PC-3 (cell line): ENCODE measurements around the gene EPHB2. TPM values are rescaled to one million over a fixed set of nuclear protein-coding genes. Genes with fewer than 3 reads are reported as not detected.

ENCODE experiments used
- ATAC-seq: fragments of 200-7000 bp; cut with Tn5 transposase; 2 replicates; pipeline ENCODE4 v1.9.1; 2020; ENCODE audit warnings: mild to moderate bottlenecking, moderate library complexity
- BruUV-seq: library from RNA; stranded (reverse); fragments of 400-500 nt; replicated peaks from 2 replicates; lab custom pipeline; 2021; lab: Mats Ljungman, UMichigan
- CTCF ChIA-PET: fragments of 300-600 bp; sonication (Branson Sonifier 250); formaldehyde crosslinking; loops from one replicate; lab custom pipeline; 2022; ENCODE audit warnings: antibody characterized with exemption; lab: Charles Lee
- POLR2A ChIA-PET: fragments of 300-600 bp; sonication (Branson Sonifier 250); formaldehyde crosslinking; loops from one replicate; lab custom pipeline; 2022; ENCODE audit warnings: antibody characterized with exemption; ENCODE audit not compliant: unreplicated experiment; lab: Charles Lee
- DNase-seq: peaks from one replicate; pipeline ENCODE4 v3.0.0-alpha.2; 2015
- H2AFZ ChIP-seq: fragments of 300-600 bp; sonication (generic); 2 replicates; pipeline ENCODE4 v1.6.0; 2016; ENCODE audit warnings: antibody characterized with exemption, low read length
- H3F3A ChIP-seq: fragments of 300-600 bp; sonication (generic); one replicate; pipeline ENCODE4 v1.6.0; 2017; ENCODE audit warnings: antibody characterized with exemption, low read length, control low read depth, mild to moderate bottlenecking; ENCODE audit not compliant: unreplicated experiment
- H3K27ac ChIP-seq: fragments of 300-600 bp; sonication (generic); 2 replicates; pipeline ENCODE4 v1.5.1; 2016; ENCODE audit warnings: mild to moderate bottlenecking, low read length
- H3K27me3 ChIP-seq: fragments of 300-600 bp; sonication (generic); 2 replicates; pipeline ENCODE4 v1.6.1; 2016; ENCODE audit warnings: low read length, mixed read lengths
- H3K36me3 ChIP-seq: fragments of 300-600 bp; sonication (generic); 2 replicates; pipeline ENCODE4 v1.6.1; 2016; ENCODE audit warnings: low read depth, mixed run types, low read length, mixed read lengths
- H3K4me1 ChIP-seq: fragments of 300-600 bp; sonication (generic); 2 replicates; pipeline ENCODE4 v1.5.1; 2016; ENCODE audit warnings: low read length; ENCODE audit not compliant: insufficient read depth
- H3K4me2 ChIP-seq: fragments of 300-600 bp; sonication (generic); 2 replicates; pipeline ENCODE4 v1.6.0; 2016; ENCODE audit warnings: low read length
- H3K4me3 ChIP-seq: fragments of 300-600 bp; sonication (generic); 2 replicates; pipeline ENCODE4 v1.5.1; 2016; ENCODE audit warnings: mild to moderate bottlenecking, low read length, mixed read lengths
- H3K79me2 ChIP-seq: fragments of 300-600 bp; sonication (generic); 2 replicates; pipeline ENCODE4 v1.6.1; 2017; ENCODE audit warnings: low read length, mixed read lengths
- H3K9ac ChIP-seq: fragments of 300-600 bp; sonication (generic); 2 replicates; pipeline ENCODE4 v1.6.0; 2016; ENCODE audit warnings: mild to moderate bottlenecking, low read length
- H3K9me2 ChIP-seq: fragments of 300-600 bp; sonication (generic); replicated peaks from 2 replicates; pipeline ENCODE4 v1.6.1; 2016; ENCODE audit warnings: mixed run types, low read length, mixed read lengths
- H3K9me3 ChIP-seq: fragments of 300-600 bp; sonication (generic); 2 replicates; pipeline ENCODE4 v1.6.1; 2016; ENCODE audit warnings: low read length, mixed read lengths
- H4K20me1 ChIP-seq: fragments of 300-600 bp; sonication (generic); 2 replicates; pipeline ENCODE4 v1.6.1; 2016; ENCODE audit warnings: low read length, mixed read lengths
- CTCF ChIP-seq: fragments of 300-600 bp; sonication (generic); conservative IDR thresholded peaks from 2 replicates; pipeline ENCODE4 v1.5.1; 2017; ENCODE audit warnings: antibody characterized with exemption, low read depth, mild to moderate bottlenecking, low read length
- EZH2 ChIP-seq: fragments of 300-600 bp; sonication (generic); IDR thresholded peaks from one replicate; pipeline ENCODE4 v1.6.1; 2017; ENCODE audit warnings: antibody characterized with exemption, mild to moderate bottlenecking, low read length; ENCODE audit not compliant: unreplicated experiment
- EZH2phosphoT487 ChIP-seq: fragments of 300-600 bp; sonication (generic); IDR thresholded peaks from 2 replicates; pipeline ENCODE4 v1.6.1; 2018; ENCODE audit warnings: mild to moderate bottlenecking, antibody characterized with exemption, low read length, borderline replicate concordance
- intact Hi-C: fragments of 100-400 bp; cut with micrococcal nuclease; formaldehyde crosslinking; loops from 2 replicates; pipeline ENCODE4 v1.9.0; 2023
- total RNA-seq: library from RNA; depleted of rRNA; stranded (reverse); fragments of >200 nt; gene quantifications from 2 replicates; pipeline ENCODE4 v1.2.3, GENCODE V29; 2014

The EPHB2 gene
- total RNA-seq, 1 experiment from 2014 or later: 23.2 TPM

- ChIA-PET CTCF (interaction anchor here (0.9 kb wide), 1 partner anchor 41 kb away, joined by 6 read pairs; no protein-coding TSS in a partner anchor), POLR2A (no interaction called here)
- H4K20me1 ChIP-seq: no peaks in the 10 kb centered on the region
- H3K27ac ChIP-seq: no peak overlapping the region
- H3K4me3 ChIP-seq: no peak overlapping the region
- H3K9me3 ChIP-seq: no peaks in the 10 kb centered on the region
- H3K36me3 ChIP-seq: no peaks in the 10 kb centered on the region
- no peaks in the 10 kb centered on the region for H3K27me3 ChIP-seq
- no peak overlapping the region for H3K9ac ChIP-seq
- H3K9me2 ChIP-seq: no peaks in the 10 kb centered on the region
- H3K79me2 ChIP-seq: no peaks in the 10 kb centered on the region
- TF ChIP-seq EZH2 (no peak), EZH2phosphoT487 (no peak), CTCF (no peak)
- intact Hi-C loops: loop anchor here (5.0 kb wide), 1 partner anchor 34 kb away; the partner anchor contains the start of gene EPHB2
- peak; percentile 84 for DNase-seq
- peak overlapping the region; percentile 21 for H3K4me2 ChIP-seq
- no peak overlapping the region for H2AFZ ChIP-seq
- BruUV-seq: no TSS peak
- H3F3A ChIP-seq: peaks cover 5% of the 10 kb centered on the region
- ATAC-seq: peak; percentile 13
- H3K4me1 ChIP-seq: peaks cover 44% of the 10 kb centered on the region
These were observed 35.3 kb downstream of the EPHB2 start for GRCh38 chr1:22745669-22746585.

DNA sequence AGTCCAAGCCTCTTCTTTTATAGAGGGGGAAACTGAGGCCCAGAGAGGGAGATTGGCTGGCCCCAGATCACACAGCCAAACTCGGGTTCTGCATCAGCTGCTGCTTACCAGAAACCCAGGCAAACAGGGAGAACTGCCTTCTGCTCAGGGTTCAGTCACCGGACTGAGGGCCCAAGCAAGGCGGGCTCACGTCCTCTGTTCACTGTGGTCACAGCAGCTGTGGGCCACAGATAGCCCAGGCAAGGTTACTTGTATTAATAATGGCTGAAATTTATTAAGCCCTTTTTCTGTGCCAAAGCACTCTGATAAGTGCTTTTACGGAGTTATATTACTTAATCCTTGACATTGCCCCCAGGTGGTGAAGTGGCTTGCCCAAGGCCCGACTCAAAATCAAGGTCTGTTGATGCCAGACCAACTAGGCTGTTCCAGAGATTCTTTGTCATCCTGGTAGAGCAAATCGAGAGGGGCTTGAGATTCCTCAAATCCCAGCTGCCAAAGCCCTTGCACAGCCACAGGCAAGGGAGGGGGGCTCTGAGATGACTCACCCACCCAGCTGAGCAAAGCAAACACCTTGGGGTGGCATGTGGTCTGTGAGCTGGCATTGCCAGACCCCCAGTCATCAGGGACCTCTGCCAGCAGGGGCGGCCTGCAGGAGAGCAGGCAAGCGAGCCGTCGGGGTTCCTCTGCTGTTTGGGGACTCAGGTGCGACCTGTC, 36.5 kb downstream of the EPHB2 start:
- POLR2A ChIA-PET: no interaction called here
- ATAC-seq: peak; percentile 50
- Histone ChIP-seq H3K36me3 (no peaks in the 10 kb centered on the region), H3K27ac (peak overlapping the region; percentile 32), H4K20me1 (no peaks in the 10 kb centered on the region), H3K9ac (no peak overlapping the region), H3K9me2 (no peaks in the 10 kb centered on the region), H2AFZ (no peak overlapping the region), H3K27me3 (no peaks in the 10 kb centered on the region), H3K9me3 (no peaks in the 10 kb centered on the region), H3K4me1 (peaks cover 56% of the 10 kb centered on the region), H3K79me2 (no peaks in the 10 kb centered on the region), H3F3A (peaks cover 6% of the 10 kb centered on the region), H3K4me3 (no peak overlapping the region), H3K4me2 (peak overlapping the region; percentile 21)
- TF ChIP-seq EZH2phosphoT487: no peak
- TF ChIP-seq CTCF: no peak; the same call in 1 of the 2 replicates
- TF ChIP-seq EZH2: no peak
- CTCF ChIA-PET: interaction anchor here (1.2 kb wide), 1 partner anchor 43 kb away, joined by 6 read pairs; no protein-coding TSS in a partner anchor
- no TSS peak for BruUV-seq
- intact Hi-C loops: loop anchor here (5.0 kb wide), 1 partner anchor 35 kb away; the partner anchor contains the start of gene EPHB2
- peak; percentile 95 for DNase-seq
